Measurements from ENCODE around the gene PDZRN4.

DNA sequence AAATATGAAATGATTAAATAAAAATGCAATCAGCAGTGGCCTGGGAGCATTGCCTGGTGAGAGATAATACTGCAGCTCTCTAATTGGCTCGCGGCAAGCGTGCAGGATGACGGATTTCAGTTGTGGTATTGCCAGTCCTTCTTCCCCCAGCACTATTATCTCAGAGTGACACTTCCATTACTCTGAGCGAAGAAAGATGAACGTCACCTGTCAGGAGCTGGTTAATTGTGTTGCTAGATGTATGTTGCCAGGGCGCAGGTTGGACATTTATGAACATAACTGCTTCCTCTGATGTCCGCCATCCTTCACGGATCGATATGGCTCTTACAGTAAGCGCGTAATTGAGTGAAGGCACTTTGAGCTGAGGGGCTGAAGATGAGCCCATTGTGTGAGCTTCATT lies 374.9 kb downstream of the PDZRN4 start:
- TF ChIP-seq, protein P1, sequence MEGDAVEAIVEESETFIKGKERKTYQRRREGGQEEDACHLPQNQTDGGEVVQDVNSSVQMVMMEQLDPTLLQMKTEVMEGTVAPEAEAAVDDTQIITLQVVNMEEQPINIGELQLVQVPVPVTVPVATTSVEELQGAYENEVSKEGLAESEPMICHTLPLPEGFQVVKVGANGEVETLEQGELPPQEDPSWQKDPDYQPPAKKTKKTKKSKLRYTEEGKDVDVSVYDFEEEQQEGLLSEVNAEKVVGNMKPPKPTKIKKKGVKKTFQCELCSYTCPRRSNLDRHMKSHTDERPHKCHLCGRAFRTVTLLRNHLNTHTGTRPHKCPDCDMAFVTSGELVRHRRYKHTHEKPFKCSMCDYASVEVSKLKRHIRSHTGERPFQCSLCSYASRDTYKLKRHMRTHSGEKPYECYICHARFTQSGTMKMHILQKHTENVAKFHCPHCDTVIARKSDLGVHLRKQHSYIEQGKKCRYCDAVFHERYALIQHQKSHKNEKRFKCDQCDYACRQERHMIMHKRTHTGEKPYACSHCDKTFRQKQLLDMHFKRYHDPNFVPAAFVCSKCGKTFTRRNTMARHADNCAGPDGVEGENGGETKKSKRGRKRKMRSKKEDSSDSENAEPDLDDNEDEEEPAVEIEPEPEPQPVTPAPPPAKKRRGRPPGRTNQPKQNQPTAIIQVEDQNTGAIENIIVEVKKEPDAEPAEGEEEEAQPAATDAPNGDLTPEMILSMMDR (IDR thresholded peaks at IDR 0.05), result no peak
- TF ChIP-seq POLR2A (IDR thresholded peaks at IDR 0.05), result no peak

All from tibial nerve (tissue), 3 donors.